Activated B cell treated with CpG ODN at 0.5 μM for 24 hours (primary cell): Measurements from ENCODE around the gene CFAP53. TPM values are rescaled to one million over a fixed set of nuclear protein-coding genes. Genes with fewer than 3 reads are reported as not detected.
A peak's percentile ranks its signal among the peaks of the same experiment; 100 is the strongest.

ENCODE experiments used
- ATAC-seq: fragments of 200-7000 bp; cut with Tn5 transposase; one replicate; pipeline ENCODE4 v1.10.0; 2021; ENCODE audit warnings: low read depth, mild to moderate bottlenecking, moderate library complexity
- CTCF ChIA-PET: fragments of 350-600 bp; sonication (Branson Sonifier 250); formaldehyde crosslinking; loops from one replicate; lab custom pipeline; 2021; ENCODE audit warnings: antibody characterized with exemption; lab: Charles Lee
- POLR2A ChIA-PET: fragments of 350-600 bp; sonication (Branson Sonifier 250); formaldehyde crosslinking; loops from one replicate; lab custom pipeline; 2021; ENCODE audit warnings: antibody characterized with exemption; lab: Charles Lee
- DNase-seq: peaks from one replicate; pipeline ENCODE4 v3.0.0; 2022
- H3K27ac Mint-ChIP-seq: one replicate; pipeline ENCODE4 v1.8.0; 2020; ENCODE audit warnings: mixed read lengths
- H3K27me3 Mint-ChIP-seq: one replicate; pipeline ENCODE4 v1.8.0; 2021; ENCODE audit warnings: mixed read lengths
- H3K36me3 Mint-ChIP-seq: one replicate; pipeline ENCODE4 v1.8.0; 2021; ENCODE audit warnings: low read depth, mixed read lengths
- H3K4me1 Mint-ChIP-seq: one replicate; pipeline ENCODE4 v1.8.0; 2021; ENCODE audit warnings: mixed read lengths
- H3K4me3 Mint-ChIP-seq: one replicate; pipeline ENCODE4 v1.8.0; 2020; ENCODE audit warnings: mild to moderate bottlenecking, mixed read lengths
- H3K9me3 Mint-ChIP-seq: one replicate; pipeline ENCODE4 v1.8.0; 2020; ENCODE audit warnings: mixed read lengths
- intact Hi-C: fragments of 100-400 bp; cut with micrococcal nuclease; formaldehyde crosslinking; loops from one replicate; pipeline ENCODE4 v1.15.1; 2024
- total RNA-seq: library from RNA; stranded (reverse); gene quantifications from 2 replicates; pipeline ENCODE4 v1.2.3, GENCODE V29; 2022
- TF ChIP-seq, protein P1 (sequence below): fragments of 200-600 bp; IDR thresholded peaks from one replicate; pipeline ENCODE4 v1.8.0; 2022; ENCODE audit warnings: antibody characterized with exemption, mild to moderate bottlenecking

The CFAP53 gene
- total RNA-seq, 1 donor from 2014 or later: 0.29 TPM

DNA sequence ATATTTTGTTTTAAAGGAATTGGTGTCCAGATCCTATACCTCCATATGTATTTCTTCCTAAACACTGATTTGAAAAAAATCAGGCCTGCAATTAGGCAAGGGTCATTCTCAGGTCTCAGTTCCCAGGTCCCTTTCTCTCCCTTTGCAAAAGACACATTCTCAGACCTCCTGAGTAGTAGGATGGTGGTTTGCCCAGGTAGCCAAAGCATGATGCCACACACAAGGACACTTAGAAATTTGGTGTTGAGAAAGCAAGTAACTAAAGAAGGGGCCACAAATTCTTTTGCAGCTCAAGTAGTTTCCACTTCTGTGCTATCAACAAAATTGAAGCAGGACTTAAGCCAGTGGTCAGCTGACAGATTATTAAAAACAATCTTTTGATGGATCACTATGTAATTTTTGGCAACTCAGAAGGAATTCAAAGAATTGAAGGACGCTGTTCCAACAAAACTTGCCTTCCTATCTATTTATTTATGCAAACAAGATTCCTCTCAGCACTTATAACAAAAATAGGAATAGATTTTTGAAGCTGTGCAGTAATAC is 64.7 kb downstream of the CFAP53 start:
- intact Hi-C loops: no loop called here
- H3K36me3 Mint-ChIP-seq: no peaks in the 10 kb centered on the region

DNA sequence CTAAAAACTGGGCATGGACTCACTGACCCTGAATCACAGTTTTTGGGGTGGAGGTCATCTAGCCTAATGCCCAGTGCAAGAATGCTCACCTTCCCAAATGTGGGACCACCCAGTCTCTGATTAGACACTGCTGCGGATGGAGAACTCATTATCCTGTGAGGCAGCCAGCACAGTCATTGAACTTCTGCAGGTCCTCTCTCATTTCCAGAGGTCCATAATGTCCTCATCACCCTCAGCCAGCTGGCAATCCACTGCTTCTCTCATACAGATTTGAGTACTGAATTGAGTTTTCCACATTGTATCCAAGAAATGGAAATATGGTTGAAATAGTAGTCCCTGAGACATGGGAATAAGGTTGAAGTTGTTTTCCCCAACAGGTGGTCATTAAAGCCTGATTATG is 66.4 kb downstream of the CFAP53 start:
- H3K36me3 Mint-ChIP-seq: no peaks in the 10 kb centered on the region
- ChIA-PET POLR2A (no interaction called here), CTCF (no interaction called here)
- H3K4me1 Mint-ChIP-seq: peaks cover 15% of the 10 kb centered on the region
- H3K4me3 Mint-ChIP-seq: no peak overlapping the region
- H3K9me3 Mint-ChIP-seq: peaks cover 13% of the 10 kb centered on the region
- intact Hi-C loops: loop anchor here (5.0 to 10.0 kb wide), 2 partner anchors 67 to 1525 kb away; partner anchors contain the start of gene CFAP53
- DNase-seq (no peak), ATAC-seq (no peak)
- TF ChIP-seq, protein P1, sequence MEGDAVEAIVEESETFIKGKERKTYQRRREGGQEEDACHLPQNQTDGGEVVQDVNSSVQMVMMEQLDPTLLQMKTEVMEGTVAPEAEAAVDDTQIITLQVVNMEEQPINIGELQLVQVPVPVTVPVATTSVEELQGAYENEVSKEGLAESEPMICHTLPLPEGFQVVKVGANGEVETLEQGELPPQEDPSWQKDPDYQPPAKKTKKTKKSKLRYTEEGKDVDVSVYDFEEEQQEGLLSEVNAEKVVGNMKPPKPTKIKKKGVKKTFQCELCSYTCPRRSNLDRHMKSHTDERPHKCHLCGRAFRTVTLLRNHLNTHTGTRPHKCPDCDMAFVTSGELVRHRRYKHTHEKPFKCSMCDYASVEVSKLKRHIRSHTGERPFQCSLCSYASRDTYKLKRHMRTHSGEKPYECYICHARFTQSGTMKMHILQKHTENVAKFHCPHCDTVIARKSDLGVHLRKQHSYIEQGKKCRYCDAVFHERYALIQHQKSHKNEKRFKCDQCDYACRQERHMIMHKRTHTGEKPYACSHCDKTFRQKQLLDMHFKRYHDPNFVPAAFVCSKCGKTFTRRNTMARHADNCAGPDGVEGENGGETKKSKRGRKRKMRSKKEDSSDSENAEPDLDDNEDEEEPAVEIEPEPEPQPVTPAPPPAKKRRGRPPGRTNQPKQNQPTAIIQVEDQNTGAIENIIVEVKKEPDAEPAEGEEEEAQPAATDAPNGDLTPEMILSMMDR: no peak
- H3K27ac Mint-ChIP-seq: no peak overlapping the region
- peaks cover 63% of the 10 kb centered on the region for H3K27me3 Mint-ChIP-seq

More for the DNA sequence above, 64.7 kb downstream of the CFAP53 start:
- ATAC-seq (no peak), DNase-seq (no peak)
- H3K4me1 Mint-ChIP-seq: peaks cover 9% of the 10 kb centered on the region
- no peak overlapping the region for H3K4me3 Mint-ChIP-seq
- ChIA-PET POLR2A (no interaction called here), CTCF (interaction anchor here (0.9 to 1.1 kb wide), 2 partner anchors 67 to 156 kb away, joined by 3 to 4 read pairs; no protein-coding TSS in a partner anchor)
- peaks cover 63% of the 10 kb centered on the region for H3K27me3 Mint-ChIP-seq
- peaks cover 13% of the 10 kb centered on the region for H3K9me3 Mint-ChIP-seq
- H3K27ac Mint-ChIP-seq: no peak overlapping the region
- TF ChIP-seq, protein P1: no peak

DNA sequence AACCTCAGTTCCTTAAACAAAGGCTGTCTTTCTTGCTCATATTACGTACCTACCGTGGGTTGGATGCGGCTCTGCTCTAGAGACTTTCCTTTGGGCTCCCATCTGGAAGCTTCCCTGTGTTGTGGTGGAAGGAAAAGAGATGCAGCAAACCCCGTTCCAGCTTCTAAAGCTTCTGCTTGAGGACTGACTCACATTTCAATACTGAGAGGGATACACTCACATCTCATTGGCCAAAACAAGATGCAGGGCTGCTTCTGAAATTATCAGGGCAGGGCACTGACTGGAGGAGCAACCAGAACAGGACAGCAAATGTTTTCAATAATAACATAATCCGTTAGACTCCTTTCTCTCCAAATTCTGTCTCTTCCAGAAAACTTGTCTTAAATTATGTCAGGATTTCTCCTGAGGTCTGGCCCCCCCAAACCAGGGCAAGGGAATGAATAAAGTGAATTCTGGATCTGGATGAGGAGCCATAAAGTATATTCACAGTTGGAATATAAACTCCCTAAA is 66.9 kb downstream of the CFAP53 start:
- CTCF ChIA-PET: no interaction called here
- Mint-ChIP-seq H3K9me3 (peaks cover 13% of the 10 kb centered on the region), H3K4me1 (peaks cover 14% of the 10 kb centered on the region), H3K36me3 (no peaks in the 10 kb centered on the region), H3K4me3 (no peak overlapping the region), H3K27me3 (peaks cover 58% of the 10 kb centered on the region), H3K27ac (no peak overlapping the region)
- POLR2A ChIA-PET: no interaction called here
- DNase-seq (no peak), ATAC-seq (no peak)
- intact Hi-C loops: loop anchor here (5.0 to 10.0 kb wide), 2 partner anchors 68 to 1525 kb away; partner anchors contain the start of gene CFAP53
- TF ChIP-seq, protein P1: no peak

DNA sequence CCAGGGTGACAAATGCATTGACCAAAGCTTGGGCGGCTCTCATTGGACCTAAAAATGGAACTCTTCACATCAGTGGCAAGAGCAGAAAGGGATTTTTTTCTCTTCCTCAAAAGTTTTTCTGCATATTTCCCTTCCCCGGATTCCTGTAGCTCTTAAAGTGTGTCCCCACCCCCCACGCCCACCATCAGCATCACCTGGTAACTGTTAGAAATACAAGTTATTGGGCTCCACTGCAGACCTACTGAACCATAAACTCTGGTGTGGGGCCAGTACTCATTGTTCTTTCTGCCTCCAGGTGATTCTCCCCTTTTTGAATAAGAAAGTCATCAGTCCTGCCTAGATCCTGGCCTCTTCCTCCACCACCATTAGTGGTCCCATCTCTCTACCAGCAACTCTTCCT is 70.0 kb downstream of the CFAP53 start:
- TF ChIP-seq, protein P1: no peak
- ChIA-PET POLR2A (no interaction called here), CTCF (interaction anchor here (1.6 to 2.6 kb wide), 2 partner anchors 21 to 161 kb away, joined by 4 to 12 read pairs; no protein-coding TSS in a partner anchor)
- ATAC-seq (no peak), DNase-seq (no peak)
- intact Hi-C loops: loop anchor here (5.0 to 10.0 kb wide), 2 partner anchors 71 to 1521 kb away; partner anchors contain the start of gene CFAP53
- Mint-ChIP-seq H3K4me3 (peak overlapping the region; percentile 13), H3K9me3 (peaks cover 10% of the 10 kb centered on the region), H3K27me3 (peaks cover 57% of the 10 kb centered on the region), H3K4me1 (peaks cover 12% of the 10 kb centered on the region), H3K36me3 (no peaks in the 10 kb centered on the region), H3K27ac (no peak overlapping the region)

DNA sequence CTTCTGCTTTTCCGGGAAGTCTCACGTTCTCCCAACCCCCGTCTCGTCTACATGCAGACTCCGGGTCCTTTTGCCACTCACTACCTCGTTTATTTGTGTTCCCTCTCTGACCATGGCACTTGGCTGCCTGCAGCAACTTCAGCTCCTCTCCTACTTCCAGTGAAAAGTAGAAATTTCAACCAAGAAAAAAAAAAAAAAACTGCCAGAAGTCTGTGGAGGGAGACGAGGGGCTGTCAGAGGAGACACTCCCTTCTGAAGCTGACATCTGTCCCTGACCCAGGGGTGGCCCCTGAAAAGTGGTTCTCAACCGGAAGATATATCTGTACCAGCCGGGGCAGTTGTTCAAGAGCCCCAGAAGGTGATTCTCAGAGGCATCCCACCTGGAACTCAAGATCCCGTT is 70.6 kb downstream of the CFAP53 start:
- CTCF ChIA-PET: interaction anchor here (1.0 to 2.6 kb wide), 5 partner anchors 9 to 1520 kb away, joined by 3 to 12 read pairs (median 4); no protein-coding TSS in a partner anchor
- H3K27ac Mint-ChIP-seq: no peak overlapping the region

More for the DNA sequence above, 70.6 kb downstream of the CFAP53 start:
- peaks cover 57% of the 10 kb centered on the region for H3K27me3 Mint-ChIP-seq
- POLR2A ChIA-PET: no interaction called here
- H3K4me1 Mint-ChIP-seq: peaks cover 12% of the 10 kb centered on the region
- H3K36me3 Mint-ChIP-seq: no peaks in the 10 kb centered on the region
- peaks cover 5% of the 10 kb centered on the region for H3K9me3 Mint-ChIP-seq
- no peak for DNase-seq
- ATAC-seq: no peak
- TF ChIP-seq, protein P1: no peak
- H3K4me3 Mint-ChIP-seq: peak overlapping the region; percentile 29
- intact Hi-C loops: loop anchor here (2.0 to 10.0 kb wide), 3 partner anchors 72 to 1521 kb away; partner anchors contain the start of gene CFAP53
